HG03575 (cell line): ENCODE results near the gene KLF18.
"Not testable (repeated sequence)": the region's sequence is repeated elsewhere in the genome, so short reads cannot be mapped to it uniquely, and the experiment has no call there.

ENCODE experiments used
- ATAC-seq: cut with Tn5 transposase; IDR thresholded peaks from one replicate; pipeline ENCODE4 v1.9.1; 2021; ENCODE audit not compliant: unreplicated experiment, insufficient number of reproducible peaks, low FRiP score; ENCODE audit errors: extremely low read depth

The KLF18 gene

DNA sequence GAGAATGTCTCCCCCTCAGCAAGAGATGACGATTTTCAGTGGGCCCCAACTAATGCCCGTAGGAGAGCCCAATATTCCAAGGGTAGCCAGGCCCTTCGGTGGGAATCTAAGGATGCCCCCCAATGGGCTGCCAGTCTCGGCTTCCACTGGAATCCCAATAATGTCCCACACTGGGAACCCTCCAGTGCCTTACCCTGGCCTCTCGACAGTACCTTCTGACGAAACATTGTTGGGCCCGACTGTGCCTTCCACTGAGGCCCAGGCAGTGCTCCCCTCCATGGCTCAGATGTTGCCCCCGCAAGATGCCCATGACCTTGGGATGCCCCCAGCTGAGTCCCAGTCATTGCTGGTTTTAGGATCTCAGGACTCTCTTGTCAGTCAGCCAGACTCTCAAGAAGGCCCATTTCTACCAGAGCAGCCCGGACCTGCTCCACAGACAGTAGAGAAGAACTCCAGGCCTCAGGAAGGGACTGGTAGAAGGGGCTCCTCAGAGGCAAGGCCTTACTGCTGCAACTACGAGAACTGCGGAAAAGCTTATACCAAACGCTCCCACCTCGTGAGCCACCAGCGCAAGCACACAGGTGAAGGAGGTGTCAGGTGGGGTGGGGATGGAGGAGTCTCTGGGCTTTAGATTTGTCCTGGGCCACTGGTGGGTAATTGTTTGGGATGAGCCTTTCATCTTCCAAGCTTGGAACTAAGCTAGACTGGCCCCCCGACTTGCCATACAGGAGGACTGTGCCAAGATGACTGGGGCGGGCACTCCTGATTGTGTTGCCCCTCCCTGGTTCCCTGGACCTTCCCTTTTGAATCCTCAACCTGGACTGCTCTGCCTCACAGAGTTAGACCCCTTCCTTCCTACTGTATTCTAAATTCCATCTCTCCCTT is 11.6 kb downstream of the KLF18 start:
- ATAC-seq = no peak

GRCh38 chr1:44120398-44120949 is 21.0 kb downstream of the KLF18 start:
- no peak for ATAC-seq

- no peak for ATAC-seq
Observed at GRCh38 chr1:44119525-44119924, 21.9 kb downstream of the KLF18 start.

GRCh38 chr1:44118682-44119081 is 22.7 kb downstream of the KLF18 start, which contains the start of gene KLF17:
Gene KLF17, plus strand, starts transcription at chr1:44118821. Its CDS starts 87 bp downstream, at chr1:44118908.
- ATAC-seq = no peak

GRCh38 chr1:44117272-44117671 is 24.2 kb downstream of the KLF18 start:
- not testable (repeated sequence) for ATAC-seq

- no peak for ATAC-seq
Observed at GRCh38 chr1:44114098-44114497, 27.3 kb downstream of the KLF18 start.

- ATAC-seq = no peak
Observed at GRCh38 chr1:44113095-44113609, 28.3 kb downstream of the KLF18 start.

GRCh38 chr1:44112486-44112885 is 28.9 kb downstream of the KLF18 start:
- ATAC-seq = no peak

DNA sequence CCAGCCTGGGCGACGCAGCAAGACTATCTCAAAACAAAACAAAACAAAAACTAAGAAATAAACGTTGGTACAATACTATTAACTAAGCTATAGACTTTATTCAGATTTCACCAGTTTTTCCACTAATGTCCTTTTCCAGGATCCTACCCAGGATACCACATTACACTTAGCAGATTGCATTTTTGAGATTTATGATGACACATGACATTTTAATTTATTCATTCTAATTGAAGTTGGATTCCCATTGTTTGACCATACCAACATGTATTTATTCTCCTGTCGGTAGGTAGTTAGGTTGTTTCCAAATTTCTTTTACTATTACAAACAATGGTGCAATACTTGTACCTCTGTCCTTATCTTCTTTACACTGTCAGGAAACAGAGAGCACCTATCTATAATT is 29.6 kb downstream of the KLF18 start:
- ATAC-seq = no peak

GRCh38 chr1:44110916-44111315 is 30.5 kb downstream of the KLF18 start:
- ATAC-seq = no peak

DNA sequence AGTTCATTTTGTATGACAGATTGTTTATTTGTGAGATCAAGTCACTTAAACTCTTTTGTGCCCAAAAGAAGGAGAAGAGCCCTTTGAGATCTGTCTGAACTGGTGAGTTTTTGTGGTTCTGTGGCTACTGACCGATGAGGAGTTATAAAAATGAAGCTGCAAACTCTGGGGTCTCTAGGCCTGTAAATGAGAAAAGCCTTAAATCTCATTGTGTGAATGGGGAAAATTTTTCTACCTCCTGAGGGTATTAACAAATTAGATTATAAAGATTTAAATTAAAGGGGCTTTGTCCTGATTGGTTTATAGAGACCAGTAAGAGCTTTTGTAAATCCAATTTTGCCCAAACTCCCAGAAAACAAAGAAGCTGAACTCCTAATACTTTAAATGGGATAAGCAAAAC is 32.5 kb downstream of the KLF18 start:
- ATAC-seq = no peak

DNA sequence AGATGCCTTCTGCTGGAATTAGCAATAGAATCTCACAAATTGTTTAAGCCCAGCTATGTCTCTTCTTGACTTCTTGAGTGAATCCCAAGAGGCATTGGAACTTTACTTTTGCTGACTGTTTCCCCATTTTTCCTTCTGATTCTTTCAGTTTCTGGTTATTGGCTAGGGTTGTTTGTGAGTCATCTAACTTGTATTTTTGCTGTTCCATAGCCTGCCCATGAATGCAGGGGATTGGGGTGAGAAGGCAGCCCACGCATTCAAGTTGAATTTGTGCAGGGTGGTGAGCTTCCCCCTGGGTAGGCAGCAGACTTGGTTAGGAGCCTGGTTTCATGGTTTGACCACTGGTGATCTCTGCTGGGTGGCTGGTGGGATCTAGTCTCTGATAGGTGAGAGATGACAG is 33.2 kb downstream of the KLF18 start:
- no peak for ATAC-seq

- no peak for ATAC-seq
Observed at GRCh38 chr1:44105810-44106209, 35.6 kb downstream of the KLF18 start.

- no peak for ATAC-seq
Observed at GRCh38 chr1:44103270-44104131, 37.9 kb downstream of the KLF18 start.

DNA sequence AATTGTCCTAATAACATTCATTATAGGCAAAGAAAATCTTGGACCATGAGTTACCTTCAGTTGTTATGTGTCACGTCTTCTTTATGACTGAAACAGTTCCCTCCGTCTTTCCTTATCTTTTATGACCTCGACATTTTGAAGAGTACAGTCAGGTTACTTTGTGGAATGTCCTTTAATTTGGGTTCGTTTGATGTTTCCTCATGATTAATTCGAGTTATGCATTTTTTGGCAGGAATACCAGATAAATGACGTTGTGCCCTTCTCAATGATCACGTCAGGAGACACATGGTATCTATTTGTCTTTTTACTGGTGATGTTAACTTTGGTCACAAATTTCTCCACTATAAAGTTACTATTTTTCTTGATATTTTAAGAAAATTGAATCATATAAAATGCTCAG is 40.1 kb downstream of the KLF18 start:
- ATAC-seq = no peak

DNA sequence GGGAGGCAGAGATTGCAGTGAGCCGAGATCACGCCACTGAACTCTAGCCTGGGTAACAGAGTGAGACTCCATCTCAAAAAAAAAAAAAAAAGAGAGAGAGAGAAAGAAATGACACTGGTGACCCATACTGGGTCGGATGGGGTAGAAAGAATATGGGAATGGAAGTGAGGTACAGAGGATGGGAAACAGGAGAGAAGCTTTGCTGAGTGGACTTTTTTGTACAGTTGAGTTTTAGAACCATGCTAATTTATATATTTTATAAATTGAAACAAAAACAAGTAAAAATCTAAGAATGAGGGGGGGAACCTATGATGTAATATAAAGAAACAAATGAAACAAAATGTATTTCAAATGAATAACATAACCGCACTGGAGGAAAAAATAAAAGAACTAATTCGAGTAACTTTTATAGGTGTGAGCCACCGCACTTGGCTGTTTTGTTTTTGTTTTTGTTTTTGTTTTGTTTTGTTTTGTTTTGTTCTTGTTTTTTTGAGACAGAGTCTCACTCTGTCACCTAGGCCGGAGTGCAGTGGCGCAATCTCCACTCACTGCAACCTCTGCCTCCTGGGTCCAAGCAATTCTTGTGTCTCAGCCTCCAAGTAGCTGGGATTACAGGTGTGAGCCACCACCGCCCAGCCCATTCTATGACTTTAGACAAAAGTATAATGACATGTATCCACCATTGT is 41.1 kb downstream of the KLF18 start:
- ATAC-seq = no peak

DNA sequence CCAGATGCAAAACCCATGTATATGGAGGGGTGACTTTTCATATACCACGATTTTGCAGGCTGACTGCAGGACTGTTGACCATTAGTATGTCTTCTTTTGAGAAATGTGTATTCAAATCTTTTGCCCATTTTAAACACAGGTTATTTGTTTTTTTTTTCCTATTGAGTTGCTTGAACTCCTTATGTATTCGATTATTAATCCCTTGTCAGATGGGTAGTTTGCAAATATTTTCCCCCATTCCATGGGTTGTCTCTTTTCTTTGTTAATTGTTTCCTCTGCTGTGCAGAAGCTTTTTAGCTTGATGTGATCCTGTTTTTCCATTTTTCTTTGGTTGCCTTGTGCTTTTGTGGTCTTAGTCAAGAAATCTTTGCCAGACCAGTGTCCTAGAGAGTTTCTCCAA is 47.4 kb downstream of the KLF18 start:
- no peak for ATAC-seq

- no peak for ATAC-seq
Observed at GRCh38 chr1:44090429-44091252, 50.8 kb downstream of the KLF18 start.
